Jurkat, Clone E6-1 (cell line): ENCODE results near the gene HDAC4.

Experiments
- DNase-seq: peaks from one replicate; pipeline ENCODE4 v3.0.0-alpha.2; 2011; ENCODE audit warnings: low read depth, low spot score
- H3K4me3 ChIP-seq: 2 replicates; pipeline ENCODE4 v1.5.1; 2011; ENCODE audit warnings: mild to moderate bottlenecking, low read length, control low read depth, moderate library complexity

Gene HDAC4

GRCh38 chr2:239318790-239319661 lies 81.8 kb downstream of the HDAC4 start:
- peak overlapping the region; percentile 56 for H3K4me3 ChIP-seq
- peak; percentile 79 for DNase-seq

- DNase-seq: no peak
- H3K4me3 ChIP-seq: peak overlapping the region; percentile 56
Observed at GRCh38 chr2:239318151-239318611, 82.6 kb downstream of the HDAC4 start.

GRCh38 chr2:239316562-239317465 lies 84.0 kb downstream of the HDAC4 start:
- H3K4me3 ChIP-seq: peak overlapping the region; percentile 56
- DNase-seq: no peak

GRCh38 chr2:239315308-239315707 lies 85.5 kb downstream of the HDAC4 start:
- no peak overlapping the region for H3K4me3 ChIP-seq
- DNase-seq: no peak

- H3K4me3 ChIP-seq: no peak overlapping the region
- no peak for DNase-seq
Observed at GRCh38 chr2:239313776-239314175, 87.0 kb downstream of the HDAC4 start.

GRCh38 chr2:239312741-239313667 lies 87.8 kb downstream of the HDAC4 start:
- peak overlapping the region; percentile 11; the same call in 1 of the 2 replicates for H3K4me3 ChIP-seq

GRCh38 chr2:239312081-239312511 lies 88.7 kb downstream of the HDAC4 start:
- no peak for DNase-seq
- H3K4me3 ChIP-seq: no peak overlapping the region

More at GRCh38 chr2:239312741-239313667, 87.8 kb downstream of the HDAC4 start:
- DNase-seq: no peak

- no peak for DNase-seq
Observed at GRCh38 chr2:239311132-239312040, 89.4 kb downstream of the HDAC4 start.

GRCh38 chr2:239310401-239311061 lies 90.3 kb downstream of the HDAC4 start:
- no peak overlapping the region for H3K4me3 ChIP-seq
- DNase-seq: no peak

More at GRCh38 chr2:239311132-239312040, 89.4 kb downstream of the HDAC4 start:
- no peak overlapping the region for H3K4me3 ChIP-seq

- peak overlapping the region; percentile 47 for H3K4me3 ChIP-seq
Observed at GRCh38 chr2:239309398-239310245, 91.2 kb downstream of the HDAC4 start.

GRCh38 chr2:239308661-239309397 lies 92.0 kb downstream of the HDAC4 start:
- DNase-seq: no peak
- H3K4me3 ChIP-seq: peak overlapping the region; percentile 47

More at GRCh38 chr2:239309398-239310245, 91.2 kb downstream of the HDAC4 start:
- DNase-seq: no peak

- peak overlapping the region; percentile 47 for H3K4me3 ChIP-seq
- DNase-seq: no peak
Observed at GRCh38 chr2:239307921-239308613, 92.8 kb downstream of the HDAC4 start.

- no peak for DNase-seq
- H3K4me3 ChIP-seq: no peak overlapping the region
Observed at GRCh38 chr2:239307221-239307569, 93.6 kb downstream of the HDAC4 start.

- no peak overlapping the region for H3K4me3 ChIP-seq
- no peak for DNase-seq
Observed at GRCh38 chr2:239306274-239307220, 94.3 kb downstream of the HDAC4 start.
